ENCODE measurements around the gene CPS1.

CPS1 gene

DNA sequence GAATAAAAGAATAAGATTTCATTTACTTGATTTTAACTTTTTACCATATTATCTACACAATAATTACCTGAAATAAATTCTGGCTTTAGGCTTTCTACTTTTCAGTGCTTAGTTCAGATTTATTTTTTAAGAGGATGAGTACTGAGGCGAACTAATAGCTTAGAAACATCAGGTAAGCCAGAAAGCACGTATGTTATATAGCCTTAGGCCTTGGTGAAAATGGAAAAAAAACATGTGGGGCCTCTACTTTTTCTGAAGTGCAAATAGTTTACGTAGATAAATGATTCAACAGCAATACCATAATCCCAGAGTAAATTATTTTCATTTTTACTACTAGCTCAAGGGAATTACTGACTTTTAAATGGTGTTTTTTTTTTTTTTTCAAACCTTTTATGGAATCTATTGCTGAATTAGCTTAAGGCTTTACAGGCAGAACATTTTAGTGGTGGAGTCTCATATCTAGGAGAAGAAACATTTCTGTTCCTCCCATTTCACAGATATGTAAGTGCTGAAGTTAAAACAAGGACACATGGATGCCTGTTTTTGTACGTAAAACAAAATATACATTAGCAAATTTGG, 6.2 kb downstream of the CPS1 start:
- no peak for DNase-seq (ENCODE audit: extremely low read depth, insufficient read length)
- Histone ChIP-seq H3K27me3 (replicated peaks; ENCODE audit: control insufficient read depth, insufficient read depth, low read length) (no peaks in the 10 kb centered on the region), H3K36me3 (ENCODE audit: control insufficient read depth, insufficient read depth, low read length) (no peaks in the 10 kb centered on the region), H3K4me3 (replicated peaks; ENCODE audit: low read depth, low read length) (no peak overlapping the region)
- TF ChIP-seq, protein P1, sequence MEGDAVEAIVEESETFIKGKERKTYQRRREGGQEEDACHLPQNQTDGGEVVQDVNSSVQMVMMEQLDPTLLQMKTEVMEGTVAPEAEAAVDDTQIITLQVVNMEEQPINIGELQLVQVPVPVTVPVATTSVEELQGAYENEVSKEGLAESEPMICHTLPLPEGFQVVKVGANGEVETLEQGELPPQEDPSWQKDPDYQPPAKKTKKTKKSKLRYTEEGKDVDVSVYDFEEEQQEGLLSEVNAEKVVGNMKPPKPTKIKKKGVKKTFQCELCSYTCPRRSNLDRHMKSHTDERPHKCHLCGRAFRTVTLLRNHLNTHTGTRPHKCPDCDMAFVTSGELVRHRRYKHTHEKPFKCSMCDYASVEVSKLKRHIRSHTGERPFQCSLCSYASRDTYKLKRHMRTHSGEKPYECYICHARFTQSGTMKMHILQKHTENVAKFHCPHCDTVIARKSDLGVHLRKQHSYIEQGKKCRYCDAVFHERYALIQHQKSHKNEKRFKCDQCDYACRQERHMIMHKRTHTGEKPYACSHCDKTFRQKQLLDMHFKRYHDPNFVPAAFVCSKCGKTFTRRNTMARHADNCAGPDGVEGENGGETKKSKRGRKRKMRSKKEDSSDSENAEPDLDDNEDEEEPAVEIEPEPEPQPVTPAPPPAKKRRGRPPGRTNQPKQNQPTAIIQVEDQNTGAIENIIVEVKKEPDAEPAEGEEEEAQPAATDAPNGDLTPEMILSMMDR (IDR thresholded peaks at IDR 0.05; ENCODE audit: insufficient read depth, low read length, poor library complexity, severe bottlenecking): no peak

DNA sequence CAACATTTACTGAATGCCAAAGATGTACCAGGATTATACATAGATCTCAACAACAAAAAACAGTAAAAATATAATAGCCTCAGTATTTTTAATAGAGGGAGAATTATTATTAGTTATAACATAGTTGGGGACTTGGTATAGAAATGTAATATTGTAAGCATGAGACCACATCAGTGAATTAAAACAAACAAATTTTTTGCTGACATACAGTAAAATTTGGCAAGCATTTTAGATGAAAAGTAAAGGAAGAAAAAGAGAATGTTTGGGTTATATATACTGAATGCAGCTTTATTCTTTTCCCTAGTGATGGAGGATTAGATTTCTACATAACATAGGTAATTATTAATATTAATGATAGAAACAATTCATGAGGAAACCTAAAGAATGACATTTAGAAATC, 10.9 kb downstream of the CPS1 start:
- H3K4me3 ChIP-seq (replicated peaks; ENCODE audit: low read depth, low read length): no peak overlapping the region
- TF ChIP-seq, protein P1 (IDR thresholded peaks at IDR 0.05; ENCODE audit: insufficient read depth, low read length, poor library complexity, severe bottlenecking): no peak
- no peak for DNase-seq (ENCODE audit: extremely low read depth, insufficient read length)
- no peaks in the 10 kb centered on the region for H3K27me3 ChIP-seq (replicated peaks; ENCODE audit: control insufficient read depth, insufficient read depth, low read length)
- no peaks in the 10 kb centered on the region for H3K36me3 ChIP-seq (ENCODE audit: control insufficient read depth, insufficient read depth, low read length)

DNA sequence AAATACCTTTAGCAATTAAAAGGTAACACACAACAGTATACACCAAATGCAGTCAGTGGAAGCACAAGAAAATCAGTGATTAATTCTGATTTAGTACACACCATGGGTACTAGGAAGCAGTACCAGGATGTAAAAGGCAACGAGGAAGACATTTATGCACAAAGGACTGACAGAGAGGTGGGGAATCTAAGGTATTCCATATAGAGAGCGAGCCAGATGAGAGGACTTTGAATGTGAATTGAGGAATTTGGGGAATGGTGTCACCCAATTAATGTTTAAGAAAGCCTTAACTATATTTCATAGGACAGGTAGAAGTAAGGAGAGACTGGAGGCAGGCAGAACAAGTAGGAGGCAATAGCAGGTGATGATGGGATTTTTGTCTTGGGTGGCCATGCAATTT, 11.7 kb downstream of the CPS1 start:
- Histone ChIP-seq H3K27me3 (replicated peaks; ENCODE audit: control insufficient read depth, insufficient read depth, low read length) (no peaks in the 10 kb centered on the region), H3K4me3 (replicated peaks; ENCODE audit: low read depth, low read length) (no peak overlapping the region), H3K36me3 (ENCODE audit: control insufficient read depth, insufficient read depth, low read length) (no peaks in the 10 kb centered on the region)
- DNase-seq (ENCODE audit: extremely low read depth, insufficient read length): no peak
- TF ChIP-seq, protein P1 (IDR thresholded peaks at IDR 0.05; ENCODE audit: insufficient read depth, low read length, poor library complexity, severe bottlenecking): no peak

DNA sequence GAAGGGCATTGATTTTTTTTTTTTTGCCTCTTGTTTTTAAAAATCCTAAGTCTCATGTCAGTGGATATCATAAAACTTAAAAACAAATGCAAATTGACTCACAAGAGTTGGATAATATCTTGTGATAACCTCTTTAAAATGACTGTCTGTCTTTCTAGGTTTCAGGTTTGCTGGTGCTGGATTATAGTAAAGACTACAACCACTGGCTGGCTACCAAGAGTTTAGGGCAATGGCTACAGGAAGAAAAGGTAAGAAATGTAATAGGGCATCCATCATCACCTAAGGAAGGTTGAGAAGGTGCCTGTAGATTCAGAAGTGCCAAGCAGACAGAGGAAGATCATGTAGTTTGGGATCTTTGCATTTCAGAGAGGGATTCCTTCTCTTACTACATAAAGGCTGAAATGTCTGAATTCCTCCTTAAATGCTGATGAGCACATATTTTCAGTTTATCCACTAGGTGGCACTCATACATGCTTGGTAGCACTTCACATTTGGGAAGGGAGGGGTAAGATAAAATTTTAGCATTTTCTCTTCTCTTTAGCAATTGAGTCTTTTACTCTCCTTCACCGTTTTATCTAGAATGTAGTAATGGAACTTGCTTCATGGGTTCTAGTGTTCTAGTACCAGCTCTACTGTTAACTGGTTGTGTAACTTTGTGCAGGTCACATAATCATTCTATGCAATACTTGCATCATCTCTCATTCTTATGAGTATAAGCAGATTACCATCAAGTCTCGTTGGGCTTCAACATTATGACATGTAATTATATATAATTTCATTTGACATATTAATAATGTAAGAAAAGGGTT, 21.1 kb downstream of the CPS1 start:
- no peak overlapping the region for H3K4me3 ChIP-seq (replicated peaks; ENCODE audit: low read depth, low read length)
- TF ChIP-seq, protein P1 (IDR thresholded peaks at IDR 0.05; ENCODE audit: insufficient read depth, low read length, poor library complexity, severe bottlenecking): peak; percentile 72
- no peaks in the 10 kb centered on the region for H3K36me3 ChIP-seq (ENCODE audit: control insufficient read depth, insufficient read depth, low read length)
- peak; percentile 18 for DNase-seq (ENCODE audit: extremely low read depth, insufficient read length)
- H3K27me3 ChIP-seq (replicated peaks; ENCODE audit: control insufficient read depth, insufficient read depth, low read length): no peaks in the 10 kb centered on the region

DNA sequence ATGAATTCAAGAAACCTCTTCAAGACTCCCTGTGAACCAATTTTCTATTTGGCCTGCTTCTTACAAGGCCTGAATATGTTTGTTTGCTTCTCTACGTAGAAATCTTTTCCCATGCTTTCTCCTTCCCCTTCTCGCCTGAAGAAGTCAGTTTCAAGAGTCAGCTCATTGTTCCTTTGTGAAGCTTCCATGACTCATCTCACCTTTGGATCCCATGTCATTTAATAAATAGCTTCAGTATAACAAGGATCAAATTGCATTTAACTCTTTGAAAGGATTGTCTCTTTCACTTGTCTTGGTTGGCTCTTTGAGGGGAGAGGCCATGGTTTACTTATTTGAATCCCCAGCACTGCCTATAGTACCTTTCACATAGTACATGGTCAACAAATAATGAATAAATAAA, 28.4 kb downstream of the CPS1 start:
- TF ChIP-seq, protein P1 (IDR thresholded peaks at IDR 0.05; ENCODE audit: insufficient read depth, low read length, poor library complexity, severe bottlenecking): no peak
- Histone ChIP-seq H3K27me3 (replicated peaks; ENCODE audit: control insufficient read depth, insufficient read depth, low read length) (no peaks in the 10 kb centered on the region), H3K36me3 (ENCODE audit: control insufficient read depth, insufficient read depth, low read length) (no peaks in the 10 kb centered on the region; the same call in 1 of the 2 replicates), H3K4me3 (replicated peaks; ENCODE audit: low read depth, low read length) (no peak overlapping the region)
- DNase-seq (ENCODE audit: extremely low read depth, insufficient read length): no peak

Data from GM06990 (cell line).